A549 (cell line): ENCODE data around the gene SMTNL2. TPM values are rescaled to one million over a fixed set of nuclear protein-coding genes. Genes with fewer than 3 reads are reported as not detected.

Source experiments
- ATAC-seq, 2 experiments: fragments of 200-7000 bp in 1 of 2; fragments of >200 bp in 1 of 2; cut with Nextera tagmentation in 1 of 2; cut with Tn5 transposase in 1 of 2; 3 replicates each; pipeline versions ENCODE4 v1.8.0 to v1.9.1; 2018 to 2020; ENCODE audit warnings: mild to moderate bottlenecking in 1 of 2, moderate library complexity in 1 of 2
- CTCF ChIA-PET: fragments of 300-600 bp; sonication (Branson Sonifier 250); formaldehyde crosslinking; extraction: SDS; loops from one replicate; lab custom pipeline; 2021; ENCODE audit warnings: antibody characterized with exemption, inconsistent platforms; lab: Yijun Ruan, JAX
- POLR2A ChIA-PET: fragments of 350-600 bp; formaldehyde crosslinking; extraction: SDS; loops from one replicate; lab custom pipeline; 2021; ENCODE audit warnings: antibody characterized with exemption, inconsistent platforms; lab: Yijun Ruan, JAX
- DNase-seq, 2 experiments: peaks; one replicate each; pipeline versions ENCODE4 v3.0.0 to v3.0.0-alpha.2; 2011 to 2016; ENCODE audit warnings: low read depth in 1 of 2, low spot score in 1 of 2
- FAIRE-seq: peaks from 2 replicates; lab custom pipeline; 2011; peaks lifted over from hg19 to GRCh38; lab: Jason Lieb, UNC
- H3K27ac ChIP-seq, 2 experiments: fragments of >200 bp; sonication (Bioruptor Twin); formaldehyde crosslinking; 3 replicates each; pipeline ENCODE4 v1.5.1; 2016 to 2017
- H3K4me1 ChIP-seq: fragments of >200 bp; sonication (Bioruptor Twin); formaldehyde crosslinking; 3 replicates; pipeline ENCODE4 v1.6.1; 2016
- H3K4me2 ChIP-seq: fragments of >200 bp; sonication (Bioruptor Twin); formaldehyde crosslinking; 3 replicates; pipeline ENCODE4 v1.6.1; 2016
- H3K4me3 ChIP-seq: fragments of >200 bp; sonication (Bioruptor Twin); formaldehyde crosslinking; 3 replicates; pipeline ENCODE4 v1.5.1; 2016
- H3K9me3 ChIP-seq: fragments of >200 bp; sonication (Bioruptor Twin); formaldehyde crosslinking; 3 replicates; pipeline ENCODE4 v1.6.1; 2016
- CHD2 ChIP-seq: fragments of 150-350 bp; IDR thresholded peaks from 2 replicates; pipeline ENCODE4 v1.6.1; 2014; ENCODE audit warnings: low read length; ENCODE audit not compliant: partially characterized antibody
- CHD4 ChIP-seq: fragments of 200-600 bp; sonication (generic); IDR thresholded peaks from 2 replicates; pipeline ENCODE4 v1.6.1; 2016; ENCODE audit warnings: antibody characterized with exemption, mild to moderate bottlenecking, borderline replicate concordance
- CTCF ChIP-seq: fragments of >200 bp; sonication (Bioruptor Twin); formaldehyde crosslinking; IDR thresholded peaks from 3 replicates; pipeline ENCODE4 v1.5.1; 2016
- E2F6 ChIP-seq: IDR thresholded peaks from 2 replicates; pipeline ENCODE4 v1.6.1; 2012; ENCODE audit warnings: low read depth, borderline replicate concordance
- ESRRA ChIP-seq: fragments of 150-350 bp; IDR thresholded peaks from 2 replicates; pipeline ENCODE4 v1.6.1; 2014; ENCODE audit warnings: mild to moderate bottlenecking, low read length, borderline replicate concordance
- FOSB ChIP-seq: fragments of 250-450 bp; sonication (Bioruptor Pico); IDR thresholded peaks from 2 replicates; pipeline ENCODE4 v1.5.0; 2020; ENCODE audit warnings: mild to moderate bottlenecking, moderate library complexity
- FOXS1 ChIP-seq: fragments of 250-450 bp; sonication (Bioruptor Pico); IDR thresholded peaks from 2 replicates; pipeline ENCODE4 v1.5.0; 2020; ENCODE audit warnings: mild to moderate bottlenecking, moderate library complexity
- HDAC2 ChIP-seq: fragments of 200-600 bp; sonication (generic); IDR thresholded peaks from 2 replicates; pipeline ENCODE4 v1.6.1; 2016
- HES2 ChIP-seq: fragments of >200 bp; sonication (Bioruptor Twin); formaldehyde crosslinking; IDR thresholded peaks from 2 replicates; pipeline ENCODE4 v1.6.1; 2016
- HOXA7 ChIP-seq: fragments of 250-450 bp; sonication (Bioruptor Pico); IDR thresholded peaks from 2 replicates; pipeline ENCODE4 v1.5.0; 2020; ENCODE audit warnings: mild to moderate bottlenecking, moderate library complexity
- HOXB13 ChIP-seq: fragments of 250-450 bp; sonication (Bioruptor Pico); IDR thresholded peaks from 2 replicates; pipeline ENCODE4 v1.5.0; 2020; ENCODE audit warnings: low read depth, mild to moderate bottlenecking, moderate library complexity
- NFE2L2 ChIP-seq: fragments of 150-350 bp; conservative IDR thresholded peaks from 2 replicates; pipeline ENCODE4 v1.6.1; 2014; ENCODE audit warnings: low read length
- PBX3 ChIP-seq: IDR thresholded peaks from 2 replicates; pipeline ENCODE4 v1.6.1; 2012
- PHF8 ChIP-seq: fragments of 200-600 bp; sonication (generic); IDR thresholded peaks from 2 replicates; pipeline ENCODE4 v1.6.1; 2016; ENCODE audit warnings: low read depth, mild to moderate bottlenecking, antibody characterized with exemption, moderate library complexity, borderline replicate concordance
- RAD21 ChIP-seq, 2 experiments: fragments of >200 bp in 1 of 2; sonication (Bioruptor Twin) in 1 of 2; formaldehyde crosslinking in 1 of 2; IDR thresholded peaks in 1 of 2; conservative IDR thresholded peaks in 1 of 2; 2 replicates in 1 of 2; 3 replicates in 1 of 2; pipeline ENCODE4 v1.6.1; 2012 to 2018; ENCODE audit warnings: inconsistent platforms in 1 of 2
- RARB ChIP-seq: fragments of 250-450 bp; sonication (Bioruptor Pico); IDR thresholded peaks from 2 replicates; pipeline ENCODE4 v1.8.0; 2021; ENCODE audit warnings: mild to moderate bottlenecking, moderate library complexity
- RFX5 ChIP-seq: fragments of 450-650 bp; IDR thresholded peaks from 2 replicates; pipeline ENCODE4 v1.7.1; 2014; ENCODE audit warnings: antibody characterized with exemption, mild to moderate bottlenecking, moderate library complexity
- TP53 ChIP-seq: fragments of 250-450 bp; sonication (Bioruptor Pico); IDR thresholded peaks from 2 replicates; pipeline ENCODE4 v1.5.0; 2021; ENCODE audit warnings: mild to moderate bottlenecking, moderate library complexity
- USF2 ChIP-seq: fragments of 450-650 bp; IDR thresholded peaks from 2 replicates; pipeline ENCODE4 v1.6.1; 2014; ENCODE audit warnings: antibody characterized with exemption
- ZSCAN20 ChIP-seq: fragments of 250-450 bp; sonication (Bioruptor Pico); IDR thresholded peaks from 2 replicates; pipeline ENCODE4 v1.8.0; 2022; ENCODE audit warnings: mild to moderate bottlenecking, moderate library complexity
- WGBS: methylation state at CpG from one replicate; pipeline ENCODE4 v1.1.6; 2017; ENCODE audit errors: missing lambda C conversion rate; 5-methylcytosine and 5-hydroxymethylcytosine counted together
- polyA plus RNA-seq, 4 experiments: library from polyadenylated mRNA; depleted of rRNA in 3 of 4; stranded (reverse); fragments of >200 nt; fragmentation: RNase III in 1 of 4; extraction: RNeasy Plus Mini Kit Qiagen cat#74134 plus additional on column Dnase treatment in 1 of 4; gene quantifications; 2 replicates in 3 of 4; 3 replicates in 1 of 4; pipeline ENCODE4 v1.2.3, GENCODE V29; 2011 to 2017

Gene SMTNL2
- polyA plus RNA-seq, 2 of the 4 experiments (the other 2 are of a cell fraction) = 0.05 to 0.06 TPM

- Histone ChIP-seq H3K4me1 (peaks cover 3% of the 10 kb centered on the region; the same call in 2 of the 3 replicates), H3K4me2 (no peak overlapping the region), H3K9me3 (no peaks in the 10 kb centered on the region), H3K4me3 (no peak overlapping the region), H3K27ac (no peak overlapping the region)
- FAIRE-seq = no peak
- POLR2A ChIA-PET = no interaction called here
- ATAC-seq = no peak
- CTCF ChIA-PET = interaction anchor here (0.7 to 4.1 kb wide), 6 partner anchors 12 to 323 kb away, joined by 3 to 69 read pairs (median 4); partner anchors contain the start of gene CHRNE
- DNase-seq = no peak
- WGBS = 73% methylated on average over 11 of the region's 11 CpGs
- TF ChIP-seq RFX5 (no peak), HOXB13 (CRISPR knock-in tag) (no peak)
Measured at GRCh38 chr17:4579678-4580077, 4.7 kb upstream of the SMTNL2 start.

GRCh38 chr17:4580291-4580690 is 4.0 kb upstream of the SMTNL2 start:
- no peak for ATAC-seq
- ChIA-PET POLR2A (no interaction called here), CTCF (interaction anchor here (0.7 to 4.1 kb wide), 7 partner anchors 12 to 322 kb away, joined by 3 to 69 read pairs (median 4); partner anchors contain the start of gene CHRNE)
- no peak overlapping the region for H3K4me3 ChIP-seq
- FAIRE-seq = no peak
- TF ChIP-seq HOXA7 (CRISPR knock-in tag) (no peak), HES2 (no peak), USF2 (no peak), ESRRA (no peak), PBX3 (no peak), RARB (no peak), PHF8 (no peak), CTCF (no peak), NFE2L2 (no peak), CHD4 (no peak), RAD21 (conservative IDR thresholded peaks at IDR 0.05 in 1 of 2, IDR thresholded peaks at IDR 0.05 in 1 of 2) (no peak), HDAC2 (no peak), E2F6 (no peak)
- 46% methylated on average over 7 of the region's 7 CpGs for WGBS
- H3K4me1 ChIP-seq = peaks cover 7% of the 10 kb centered on the region; the same call in 2 of the 3 replicates
- no peak overlapping the region for H3K4me2 ChIP-seq
- DNase-seq = no peak
- no peak overlapping the region for H3K27ac ChIP-seq
- H3K9me3 ChIP-seq = no peaks in the 10 kb centered on the region

GRCh38 chr17:4582101-4582501 is 2.2 kb upstream of the SMTNL2 start:
- DNase-seq (no peak), FAIRE-seq (no peak)
- H3K27ac ChIP-seq = no peak overlapping the region
- no peak overlapping the region for H3K4me3 ChIP-seq
- POLR2A ChIA-PET = interaction anchor here (0.6 kb wide), 1 partner anchor 15 kb away, joined by 4 read pairs; no protein-coding TSS in a partner anchor
- no peaks in the 10 kb centered on the region for H3K9me3 ChIP-seq
- WGBS = 39% methylated on average over 7 of the region's 7 CpGs
- peaks cover 7% of the 10 kb centered on the region; the same call in 2 of the 3 replicates for H3K4me1 ChIP-seq
- CTCF ChIA-PET = interaction anchor here (1.5 to 4.1 kb wide), 2 partner anchors 14 to 43 kb away, joined by 4 to 69 read pairs; no protein-coding TSS in a partner anchor
- no peak overlapping the region for H3K4me2 ChIP-seq
- no peak for TF ChIP-seq ZSCAN20 (CRISPR knock-in tag)
- no peak for TF ChIP-seq HDAC2
- TF ChIP-seq FOSB (CRISPR knock-in tag) = no peak
- TF ChIP-seq TP53 (CRISPR knock-in tag) = no peak
- no peak for TF ChIP-seq CHD2
- TF ChIP-seq HES2 = no peak
- no peak for TF ChIP-seq FOXS1 (CRISPR knock-in tag)
- TF ChIP-seq, all 56 proteins: peak for 0
- no peak for ATAC-seq
